ENCODE results near the gene ADRA1B. TPM values are rescaled to one million over a fixed set of nuclear protein-coding genes. Genes with fewer than 3 reads are reported as not detected.

The ADRA1B gene
- total RNA-seq, 1 experiment from 2014 or later: 0.29 TPM

DNA sequence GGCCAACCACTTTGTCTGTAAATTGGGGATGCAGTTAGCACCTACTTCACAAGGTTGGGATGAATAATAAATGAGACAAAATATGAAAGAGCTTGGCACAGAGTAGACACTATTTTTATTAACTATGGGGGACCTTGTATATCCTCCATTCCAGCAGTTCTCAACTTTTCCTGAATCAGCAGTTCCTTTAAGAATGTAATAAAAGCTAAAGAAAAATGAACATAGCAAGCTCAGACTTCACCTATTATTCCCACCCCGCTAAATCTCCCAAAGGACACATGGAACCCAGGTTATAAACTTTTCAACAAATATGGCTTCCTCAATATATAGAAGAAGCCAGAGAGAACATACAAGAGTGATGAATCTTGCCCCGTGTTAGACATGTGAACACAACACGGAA lies 60.6 kb downstream of the ADRA1B start:
- intact Hi-C loops (cut with micrococcal nuclease): no loop called here
- no peaks in the 10 kb centered on the region for H3K9me3 ChIP-seq (ENCODE audit: low read length)
- POLR2A ChIA-PET (ENCODE audit: unreplicated experiment): no interaction called here
- H4K20me1 ChIP-seq (ENCODE audit: low read length): no peaks in the 10 kb centered on the region
- BruUV-seq (replicated peaks): no TSS peak
- no peaks in the 10 kb centered on the region for H3F3A ChIP-seq (ENCODE audit: low read length, unreplicated experiment)
- no peak overlapping the region for H2AFZ ChIP-seq (ENCODE audit: low read length)
- CTCF ChIA-PET: no interaction called here
- H3K4me1 ChIP-seq (ENCODE audit: insufficient read depth, low read length): peaks cover 18% of the 10 kb centered on the region
- no peaks in the 10 kb centered on the region for H3K27me3 ChIP-seq (ENCODE audit: low read length)
- H3K9ac ChIP-seq (ENCODE audit: low read length): no peak overlapping the region
- no peak overlapping the region for H3K27ac ChIP-seq (ENCODE audit: low read length)
- H3K79me2 ChIP-seq (ENCODE audit: low read length): no peaks in the 10 kb centered on the region
- H3K9me2 ChIP-seq (replicated peaks; ENCODE audit: low read length): no peaks in the 10 kb centered on the region
- no peak overlapping the region for H3K4me2 ChIP-seq (ENCODE audit: low read length)
- H3K36me3 ChIP-seq (ENCODE audit: low read depth, low read length): no peaks in the 10 kb centered on the region
- no peak for ATAC-seq
- H3K4me3 ChIP-seq (ENCODE audit: low read length): no peak overlapping the region
- TF ChIP-seq EZH2 (IDR thresholded peaks at IDR 0.05; ENCODE audit: low read length, unreplicated experiment) (no peak), EZH2phosphoT487 (IDR thresholded peaks at IDR 0.05; ENCODE audit: borderline replicate concordance, low read length) (no peak)
- TF ChIP-seq, protein P1, sequence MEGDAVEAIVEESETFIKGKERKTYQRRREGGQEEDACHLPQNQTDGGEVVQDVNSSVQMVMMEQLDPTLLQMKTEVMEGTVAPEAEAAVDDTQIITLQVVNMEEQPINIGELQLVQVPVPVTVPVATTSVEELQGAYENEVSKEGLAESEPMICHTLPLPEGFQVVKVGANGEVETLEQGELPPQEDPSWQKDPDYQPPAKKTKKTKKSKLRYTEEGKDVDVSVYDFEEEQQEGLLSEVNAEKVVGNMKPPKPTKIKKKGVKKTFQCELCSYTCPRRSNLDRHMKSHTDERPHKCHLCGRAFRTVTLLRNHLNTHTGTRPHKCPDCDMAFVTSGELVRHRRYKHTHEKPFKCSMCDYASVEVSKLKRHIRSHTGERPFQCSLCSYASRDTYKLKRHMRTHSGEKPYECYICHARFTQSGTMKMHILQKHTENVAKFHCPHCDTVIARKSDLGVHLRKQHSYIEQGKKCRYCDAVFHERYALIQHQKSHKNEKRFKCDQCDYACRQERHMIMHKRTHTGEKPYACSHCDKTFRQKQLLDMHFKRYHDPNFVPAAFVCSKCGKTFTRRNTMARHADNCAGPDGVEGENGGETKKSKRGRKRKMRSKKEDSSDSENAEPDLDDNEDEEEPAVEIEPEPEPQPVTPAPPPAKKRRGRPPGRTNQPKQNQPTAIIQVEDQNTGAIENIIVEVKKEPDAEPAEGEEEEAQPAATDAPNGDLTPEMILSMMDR (conservative IDR thresholded peaks at IDR 0.05; ENCODE audit: low read depth, low read length): no peak
- DNase-seq: no peak

DNA sequence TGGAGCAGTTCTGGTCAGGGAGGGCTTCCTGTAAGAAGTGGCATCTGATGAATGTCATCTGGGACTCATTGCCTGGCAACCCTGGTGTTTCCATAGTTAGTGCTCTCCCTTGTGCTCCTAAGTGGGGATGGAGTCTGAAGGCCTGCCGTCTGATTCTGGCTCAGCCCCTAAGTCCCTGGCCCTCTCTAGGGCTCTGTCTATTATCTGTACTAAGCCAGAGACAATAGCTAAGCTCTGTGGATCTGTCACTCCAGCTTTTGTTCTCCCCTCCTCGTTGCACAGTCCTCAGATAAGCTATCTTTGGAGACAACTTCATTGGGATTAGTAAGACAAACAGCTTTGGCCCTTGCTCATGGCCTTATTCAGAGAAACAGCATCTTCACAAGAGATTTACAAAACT lies 62.1 kb downstream of the ADRA1B start:
- Histone ChIP-seq H3K9me3 (ENCODE audit: low read length) (no peaks in the 10 kb centered on the region), H3K79me2 (ENCODE audit: low read length) (no peaks in the 10 kb centered on the region), H2AFZ (ENCODE audit: low read length) (no peak overlapping the region), H3K36me3 (ENCODE audit: low read depth, low read length) (no peaks in the 10 kb centered on the region), H3K4me1 (ENCODE audit: insufficient read depth, low read length) (peaks cover 25% of the 10 kb centered on the region), H3K4me2 (ENCODE audit: low read length) (no peak overlapping the region), H4K20me1 (ENCODE audit: low read length) (no peaks in the 10 kb centered on the region), H3F3A (ENCODE audit: low read length, unreplicated experiment) (no peaks in the 10 kb centered on the region), H3K9ac (ENCODE audit: low read length) (no peak overlapping the region), H3K27me3 (ENCODE audit: low read length) (no peaks in the 10 kb centered on the region), H3K9me2 (replicated peaks; ENCODE audit: low read length) (no peaks in the 10 kb centered on the region), H3K4me3 (ENCODE audit: low read length) (no peak overlapping the region), H3K27ac (ENCODE audit: low read length) (no peak overlapping the region)
- TF ChIP-seq, protein P1 (conservative IDR thresholded peaks at IDR 0.05; ENCODE audit: low read depth, low read length): no peak
- ChIA-PET CTCF (interaction anchor here (1.3 kb wide), 1 partner anchor 9 kb away, joined by 6 read pairs; no protein-coding TSS in a partner anchor), POLR2A (ENCODE audit: unreplicated experiment) (no interaction called here)
- no peak for DNase-seq
- intact Hi-C loops (cut with micrococcal nuclease): no loop called here
- no peak for ATAC-seq
- BruUV-seq (replicated peaks): no TSS peak

DNA sequence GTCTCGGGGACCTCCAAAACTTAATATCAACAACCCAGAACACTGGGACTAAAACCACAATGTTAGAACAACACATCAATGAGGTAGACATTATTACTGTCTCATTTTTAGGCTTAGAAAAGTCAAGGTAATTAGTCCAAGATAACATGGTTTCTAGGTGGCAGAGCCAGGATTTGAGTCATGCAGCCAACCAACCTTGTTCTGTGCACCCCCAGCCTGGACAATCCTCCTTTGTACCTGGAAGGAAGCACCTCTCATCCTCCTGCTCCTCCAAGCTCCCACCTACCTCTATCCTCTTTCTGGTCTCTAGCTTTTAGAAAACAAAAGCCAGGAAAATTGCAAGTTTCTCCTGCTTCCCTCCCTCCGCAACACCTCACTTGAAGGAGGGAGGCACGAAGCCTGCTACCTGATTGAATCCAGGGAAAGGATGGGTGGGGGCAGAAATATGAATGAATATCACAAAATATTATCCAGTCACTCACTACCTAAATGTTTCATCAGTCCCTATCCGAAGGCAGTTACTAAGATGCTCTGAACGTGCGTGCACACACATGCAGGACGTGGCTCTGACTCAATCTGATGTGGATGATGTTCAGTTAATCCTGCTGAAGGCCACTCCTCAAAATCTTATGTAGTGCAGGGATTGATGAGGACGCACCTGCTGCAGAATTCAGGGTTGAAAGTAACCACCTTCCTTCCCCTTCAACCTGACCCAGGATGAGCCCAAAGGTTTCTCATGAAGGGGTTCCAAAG lies 66.3 kb downstream of the ADRA1B start:
- H4K20me1 ChIP-seq (ENCODE audit: low read length): no peaks in the 10 kb centered on the region
- DNase-seq: no peak
- no peak overlapping the region for H3K27ac ChIP-seq (ENCODE audit: low read length)
- no peak overlapping the region for H3K4me2 ChIP-seq (ENCODE audit: low read length)
- no peaks in the 10 kb centered on the region for H3F3A ChIP-seq (ENCODE audit: low read length, unreplicated experiment)
- ChIA-PET POLR2A (ENCODE audit: unreplicated experiment) (no interaction called here), CTCF (no interaction called here)
- no peaks in the 10 kb centered on the region for H3K27me3 ChIP-seq (ENCODE audit: low read length)
- no peak overlapping the region for H3K4me3 ChIP-seq (ENCODE audit: low read length)
- no peaks in the 10 kb centered on the region for H3K79me2 ChIP-seq (ENCODE audit: low read length)
- H3K9me2 ChIP-seq (replicated peaks; ENCODE audit: low read length): no peaks in the 10 kb centered on the region
- ATAC-seq: no peak
- H3K4me1 ChIP-seq (ENCODE audit: insufficient read depth, low read length): peaks cover 22% of the 10 kb centered on the region
- H3K9ac ChIP-seq (ENCODE audit: low read length): no peak overlapping the region
- TF ChIP-seq, protein P1 (conservative IDR thresholded peaks at IDR 0.05; ENCODE audit: low read depth, low read length): no peak
- TF ChIP-seq EZH2 (IDR thresholded peaks at IDR 0.05; ENCODE audit: low read length, unreplicated experiment): no peak
- TF ChIP-seq EZH2phosphoT487 (IDR thresholded peaks at IDR 0.05; ENCODE audit: borderline replicate concordance, low read length): no peak
- H2AFZ ChIP-seq (ENCODE audit: low read length): no peak overlapping the region
- H3K36me3 ChIP-seq (ENCODE audit: low read depth, low read length): no peaks in the 10 kb centered on the region
- intact Hi-C loops (cut with micrococcal nuclease): loop anchor here (10.0 kb wide), 1 partner anchor 228 kb away; no protein-coding TSS in a partner anchor
- no peaks in the 10 kb centered on the region for H3K9me3 ChIP-seq (ENCODE audit: low read length)
- no TSS peak for BruUV-seq (replicated peaks)
